NCI-H748 treated with DMSO at 0.1 percent for 48 hours (cell line): ENCODE results near the gene VWA2.

ENCODE experiments used
- DNase-seq: peaks from one replicate; lab custom pipeline; 2025; lab: John Stamatoyannopoulos, UW

Gene VWA2

DNA sequence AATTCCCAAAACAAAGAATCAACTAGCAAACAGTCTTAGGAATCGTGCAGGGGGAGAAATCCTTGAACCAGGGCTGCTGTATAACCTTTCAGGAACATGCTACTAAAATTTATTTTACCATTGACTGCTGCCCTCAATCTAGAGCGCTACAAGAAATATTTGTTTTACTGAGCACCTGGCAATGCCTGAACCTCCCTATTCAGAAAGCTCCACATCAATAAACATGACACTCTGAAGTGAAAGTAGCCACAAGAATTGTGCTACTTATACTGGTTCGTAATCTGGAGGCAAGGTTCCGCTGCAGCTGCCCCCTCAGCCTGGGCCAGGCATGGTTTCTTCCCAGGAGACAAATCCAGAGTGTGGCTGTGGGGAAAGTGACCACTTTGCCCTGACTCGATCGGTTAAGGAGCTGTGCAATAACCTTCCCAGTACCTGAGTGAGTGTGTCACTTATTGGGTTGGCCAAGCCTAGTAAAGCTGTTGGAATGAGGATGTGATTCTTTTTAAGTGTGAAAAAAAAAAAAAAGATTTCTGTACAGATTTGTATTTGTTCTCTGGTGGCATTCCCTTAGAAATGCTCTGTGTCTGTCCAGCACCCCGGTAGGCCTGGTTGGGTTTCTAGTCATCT lies 7.7 kb downstream of the VWA2 start:
- no peak for DNase-seq

DNA sequence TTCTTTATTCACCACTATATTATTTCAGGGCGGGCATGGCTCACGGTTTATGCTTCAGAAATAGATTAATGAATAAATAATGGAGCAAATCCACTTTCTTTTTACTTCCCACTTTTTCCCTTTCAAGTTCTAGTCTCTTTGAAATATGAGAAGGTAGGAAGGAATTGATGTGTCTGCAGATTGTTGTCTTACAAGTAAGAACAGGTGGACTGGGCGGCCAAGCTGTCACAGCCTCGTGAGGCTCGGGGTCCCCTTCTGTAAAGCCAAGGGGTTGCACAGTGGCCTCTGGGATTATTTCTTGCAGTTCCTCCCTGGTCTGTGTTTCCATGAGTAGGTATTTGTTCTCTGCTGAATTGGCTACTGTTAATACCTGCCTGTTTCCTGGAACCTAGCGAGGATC lies 11.2 kb downstream of the VWA2 start:
- no peak for DNase-seq

DNA sequence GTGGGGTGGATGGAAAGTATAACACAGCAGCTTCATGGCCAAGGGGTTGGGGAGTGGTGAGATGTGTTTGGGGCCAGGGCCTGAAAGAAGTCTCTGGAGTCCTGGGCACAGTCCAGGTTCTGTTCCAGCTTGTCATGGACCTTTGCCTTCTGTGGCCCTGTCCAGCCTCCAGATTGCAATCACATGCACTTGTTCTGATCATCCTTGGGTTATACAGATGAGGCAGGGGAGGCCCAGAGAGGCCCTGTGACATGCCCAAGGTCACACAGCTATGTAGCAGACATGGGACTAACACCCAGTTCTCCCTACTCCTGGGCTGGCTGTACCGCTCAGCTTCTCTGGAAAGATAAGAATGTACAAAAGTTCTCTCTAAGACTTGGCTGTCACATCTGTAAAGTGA lies 11.7 kb downstream of the VWA2 start:
- DNase-seq: no peak

DNA sequence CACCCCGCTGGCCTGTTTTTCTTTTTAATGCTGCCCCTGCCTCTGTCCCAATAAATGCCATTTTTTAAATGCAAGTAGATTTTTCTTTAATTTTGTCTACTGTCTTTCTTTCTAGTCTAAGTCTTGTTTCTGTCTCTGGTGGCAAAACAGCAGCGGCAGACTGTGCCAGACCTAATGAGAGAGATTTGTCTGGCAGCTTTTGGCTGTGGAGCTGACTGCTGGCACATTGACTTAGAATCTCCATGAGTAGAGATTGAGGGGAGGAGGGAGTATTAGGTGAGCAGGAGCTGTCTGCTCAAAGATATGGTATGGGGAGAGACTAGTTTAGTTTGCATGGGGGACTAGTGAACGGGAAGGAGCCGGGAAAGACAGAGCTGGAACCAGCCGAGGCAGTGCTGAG lies 13.0 kb downstream of the VWA2 start:
- no peak for DNase-seq

DNA sequence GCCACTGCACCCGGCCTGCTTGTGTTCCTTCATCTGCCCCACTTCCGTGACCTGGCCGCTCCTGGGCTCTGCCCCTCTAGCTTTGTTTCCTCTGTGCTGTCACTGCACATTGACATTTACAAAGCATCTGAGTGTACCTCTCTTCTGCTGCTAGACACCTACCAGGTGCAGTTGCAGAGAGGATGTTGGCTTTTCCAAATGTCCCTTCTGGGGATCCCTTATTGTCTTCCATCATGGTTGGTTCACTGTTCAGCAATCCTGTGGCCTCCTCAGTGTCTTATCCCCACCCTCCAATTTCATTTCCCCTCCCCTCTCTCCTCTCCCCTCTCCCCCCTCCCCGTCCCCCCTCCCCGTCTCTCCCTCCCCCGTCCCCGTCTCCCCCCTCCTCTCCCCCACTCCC lies 13.8 kb downstream of the VWA2 start:
- no peak for DNase-seq

DNA sequence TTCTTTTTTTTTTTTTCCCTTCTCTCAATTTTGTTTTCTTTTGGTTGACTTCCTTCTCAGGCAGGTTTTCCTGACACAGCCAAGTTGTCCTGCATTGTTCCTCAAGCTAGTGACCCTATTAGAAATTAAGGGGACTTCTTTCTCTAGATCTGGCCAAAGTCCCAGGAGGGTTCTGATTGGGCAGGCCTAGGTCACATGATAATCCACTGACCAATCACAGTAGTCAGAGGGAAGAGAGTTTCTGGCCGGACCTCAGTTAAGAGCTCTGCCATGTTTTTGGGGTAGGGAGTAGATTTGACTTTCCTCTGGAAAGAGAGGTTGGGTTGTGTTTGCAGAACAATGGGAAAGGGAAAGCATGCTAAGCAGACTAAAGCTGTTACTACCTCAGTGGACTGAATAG lies 16.2 kb downstream of the VWA2 start:
- DNase-seq: no peak

GRCh38 chr10:114256008-114256765 lies 17.1 kb downstream of the VWA2 start:
- DNase-seq: no peak

DNA sequence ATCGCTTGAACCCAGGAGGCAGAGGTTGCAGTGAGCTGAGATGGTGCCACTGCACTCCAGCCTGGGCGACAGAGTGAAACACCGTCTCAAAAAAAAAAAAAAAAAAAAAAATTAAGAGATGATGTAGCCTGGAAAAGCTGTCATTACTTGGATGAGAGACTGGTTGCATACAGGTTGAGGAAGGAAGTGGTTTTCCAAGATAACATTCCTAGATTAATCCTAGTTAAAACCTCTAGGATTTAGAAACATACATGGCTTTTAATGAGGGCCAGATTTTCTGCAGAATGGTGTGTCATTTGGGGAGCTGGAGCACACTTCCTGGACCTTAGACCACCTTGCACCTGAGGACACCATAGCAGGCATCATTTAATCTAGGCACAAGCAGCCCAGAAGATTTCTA lies 17.8 kb downstream of the VWA2 start:
- no peak for DNase-seq

GRCh38 chr10:114257498-114257897 lies 18.4 kb downstream of the VWA2 start:
- DNase-seq: no peak

DNA sequence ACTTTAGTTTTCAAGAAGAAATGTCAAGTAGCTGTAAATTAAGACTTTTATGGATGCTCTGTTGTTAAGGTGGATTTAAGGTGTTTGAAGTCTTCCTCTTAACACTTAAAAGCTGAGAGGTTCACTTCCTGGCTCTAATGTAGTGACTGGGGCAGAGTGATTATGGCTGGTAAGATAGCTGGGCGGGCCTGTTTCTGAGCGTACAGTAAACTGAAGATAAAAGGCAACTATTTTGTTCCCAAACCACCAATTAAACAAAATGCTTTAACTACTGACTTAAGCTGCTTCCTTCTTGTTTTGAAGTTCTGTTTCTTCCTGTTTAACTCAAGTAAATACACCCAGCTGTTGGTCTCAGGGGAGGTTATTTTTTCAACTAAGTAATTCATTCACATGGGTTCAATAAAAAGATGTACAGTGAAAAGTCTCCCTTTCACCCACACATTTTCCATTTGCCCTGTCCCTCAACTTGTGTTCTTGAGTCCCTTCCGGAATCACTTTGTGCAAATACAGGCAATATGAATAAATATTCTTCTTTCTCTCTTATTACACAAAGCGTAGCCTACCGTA lies 19.3 kb downstream of the VWA2 start:
- no peak for DNase-seq

GRCh38 chr10:114259824-114260223 lies 20.8 kb downstream of the VWA2 start:
- no peak for DNase-seq

DNA sequence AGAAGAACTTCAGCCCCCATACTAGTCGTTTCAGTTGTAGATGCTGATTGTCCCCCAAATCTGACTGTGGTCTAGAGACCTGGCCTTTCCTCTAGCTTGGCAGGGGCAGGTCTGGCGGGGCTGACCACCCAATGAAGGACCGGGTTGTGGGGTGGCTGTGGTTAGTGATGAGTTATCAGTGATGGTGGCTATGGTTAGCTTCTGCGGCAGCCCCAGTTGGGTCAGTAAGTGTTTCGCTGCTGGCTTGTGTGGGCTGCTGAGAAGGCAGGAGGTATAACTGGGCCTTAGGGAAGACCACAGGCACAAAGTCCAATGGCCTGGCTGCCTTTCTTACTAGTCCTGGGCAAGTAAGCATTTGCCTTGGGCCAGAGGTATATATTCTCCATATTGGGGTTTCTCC lies 21.3 kb downstream of the VWA2 start:
- no peak for DNase-seq

DNA sequence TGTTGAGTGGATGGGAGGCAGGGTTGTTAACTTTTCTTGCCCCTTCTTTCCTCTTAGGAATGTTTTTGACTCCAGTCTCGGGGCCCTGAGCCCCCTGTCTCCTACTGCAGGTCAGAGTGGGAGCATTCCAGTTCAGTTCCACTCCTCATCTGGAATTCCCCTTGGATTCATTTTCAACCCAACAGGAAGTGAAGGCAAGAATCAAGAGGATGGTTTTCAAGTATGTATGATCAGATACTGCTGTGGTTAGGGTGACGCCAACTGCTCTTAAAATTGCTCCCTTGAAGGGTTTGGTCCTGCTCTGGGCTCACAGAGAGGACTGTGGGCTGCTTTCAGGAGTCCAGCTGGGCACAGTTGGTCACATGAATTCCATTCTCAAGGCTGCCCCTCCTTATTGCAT lies 22.0 kb downstream of the VWA2 start:
- no peak for DNase-seq

DNA sequence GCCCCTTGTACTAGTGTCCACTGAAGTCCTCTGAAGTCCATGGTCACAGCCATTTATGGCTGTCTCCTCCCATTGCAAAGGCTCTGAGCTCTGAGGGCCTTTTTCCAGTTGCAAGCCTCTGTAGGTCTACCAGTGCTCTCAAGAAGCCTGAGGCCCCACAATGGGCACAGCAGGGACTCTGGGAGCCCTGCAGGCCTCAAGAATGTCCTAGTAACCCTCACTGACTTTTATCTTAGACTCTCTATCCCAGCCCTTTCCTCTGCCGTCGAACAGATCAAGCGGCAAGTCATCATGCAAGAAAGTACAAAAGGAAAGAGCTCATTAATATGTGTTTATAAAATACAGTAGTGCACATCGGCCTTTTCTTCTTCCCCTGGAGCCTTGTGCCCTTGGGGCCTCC lies 23.4 kb downstream of the VWA2 start:
- no peak for DNase-seq

DNA sequence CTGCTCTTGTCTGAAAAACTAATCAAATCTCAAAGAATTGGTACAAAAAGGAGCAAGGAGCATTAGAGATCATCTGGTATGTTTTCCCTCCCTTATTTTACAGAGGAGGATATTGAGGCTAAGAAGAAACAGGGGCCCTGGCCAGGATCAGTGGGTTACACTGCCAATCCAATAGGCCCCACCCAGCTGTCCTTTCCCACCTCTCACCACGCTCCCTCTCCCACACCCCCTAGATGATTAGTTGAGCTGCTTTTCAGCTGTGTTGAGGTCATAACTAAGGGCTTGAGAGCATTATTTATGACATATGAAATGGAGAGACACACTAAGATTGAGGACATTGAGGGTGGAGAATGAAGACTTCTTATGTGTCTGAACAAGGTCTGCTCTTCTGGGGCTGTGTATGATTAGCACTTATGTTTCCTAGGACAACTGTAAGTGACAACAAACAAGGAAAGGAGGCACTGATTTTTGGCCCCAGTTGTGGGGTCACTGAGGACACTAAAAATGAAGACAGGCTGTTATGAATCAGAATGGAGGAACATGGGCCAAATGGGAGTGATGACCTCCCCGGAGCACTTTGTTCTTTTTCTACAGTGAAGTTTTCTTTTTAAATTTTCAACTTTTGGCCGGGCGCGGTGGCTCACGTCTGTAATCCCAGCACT lies 26.5 kb downstream of the VWA2 start:
- DNase-seq: no peak

DNA sequence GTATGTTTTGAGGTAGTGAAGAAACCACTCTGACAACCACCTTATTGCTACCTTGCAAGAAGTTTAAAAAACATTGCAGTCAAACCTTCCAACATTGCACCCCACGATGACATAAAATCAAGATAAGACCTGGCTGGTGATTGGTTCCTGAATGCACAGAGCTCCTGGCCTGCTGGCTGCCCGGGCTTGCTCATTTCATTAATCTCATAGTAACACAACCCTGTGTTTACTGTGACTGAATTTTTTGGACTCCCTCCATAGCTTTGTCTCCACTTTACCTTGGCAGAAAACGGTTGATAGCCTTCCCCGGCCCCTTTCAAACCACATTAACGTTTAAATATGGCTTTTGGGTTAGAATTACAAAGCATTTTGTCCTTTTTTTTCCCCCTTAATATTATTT lies 27.5 kb downstream of the VWA2 start:
- DNase-seq: no peak

GRCh38 chr10:114271075-114271778 lies 32.2 kb downstream of the VWA2 start:
- no peak for DNase-seq

DNA sequence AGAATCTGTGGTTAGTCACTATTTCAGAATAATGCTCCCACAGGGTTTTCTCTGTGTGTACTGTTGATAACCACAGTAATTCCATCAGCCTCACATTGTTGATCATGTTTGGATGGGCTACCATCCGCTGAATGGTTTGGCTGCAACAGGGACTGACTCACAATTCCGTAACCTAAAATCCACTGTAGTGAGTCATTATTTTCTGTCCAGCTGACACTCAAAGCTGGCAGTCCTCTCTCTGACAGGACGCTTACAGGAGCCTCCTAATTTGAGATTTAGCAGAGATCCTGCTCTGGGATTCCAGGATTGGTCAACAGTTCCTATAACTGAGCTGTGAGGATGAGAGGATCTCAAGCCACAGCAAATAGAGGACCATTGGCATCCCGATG lies 32.7 kb downstream of the VWA2 start:
- DNase-seq: no peak

DNA sequence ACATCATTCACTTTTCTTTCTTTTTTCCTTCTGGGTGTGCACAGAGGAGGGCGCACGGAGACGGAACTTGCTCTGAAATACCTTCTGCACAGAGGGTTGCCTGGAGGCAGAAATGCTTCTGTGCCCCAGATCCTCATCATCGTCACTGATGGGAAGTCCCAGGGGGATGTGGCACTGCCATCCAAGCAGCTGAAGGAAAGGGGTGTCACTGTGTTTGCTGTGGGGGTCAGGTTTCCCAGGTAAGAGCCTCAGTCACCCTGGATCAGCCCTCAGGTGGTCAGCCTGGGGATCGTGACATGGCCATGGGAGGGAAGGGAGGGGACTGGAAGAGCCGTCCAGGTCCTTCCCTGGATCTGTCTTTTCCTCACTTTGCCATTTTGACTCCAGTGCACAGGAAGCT lies 33.6 kb downstream of the VWA2 start:
- no peak for DNase-seq

GRCh38 chr10:114273910-114274309 lies 34.9 kb downstream of the VWA2 start:
- DNase-seq: no peak

- no peak for DNase-seq
Observed at GRCh38 chr10:114274616-114275453, 35.8 kb downstream of the VWA2 start.

DNA sequence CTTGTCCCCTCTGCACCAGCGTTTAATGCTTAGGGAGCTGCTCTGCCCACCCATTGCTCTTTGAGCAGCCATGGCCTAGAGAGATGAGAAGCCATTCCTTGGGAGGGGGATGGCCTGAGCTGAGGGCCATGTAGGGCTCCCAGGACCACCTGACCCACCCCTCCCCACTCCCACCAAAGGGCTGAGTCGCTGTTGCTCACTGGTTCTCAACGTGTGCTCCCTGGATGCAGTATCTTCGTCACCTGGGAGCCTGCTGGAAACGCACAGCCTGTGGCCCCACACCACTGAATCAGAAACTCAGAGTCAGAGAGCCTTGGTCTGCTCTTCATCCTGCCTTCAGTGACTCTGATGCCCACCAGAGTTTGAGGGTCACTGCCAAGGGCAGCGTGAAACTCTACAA lies 37.0 kb downstream of the VWA2 start:
- DNase-seq: no peak
